Muscle of leg (tissue), 11 donors: ENCODE measurements around the gene CDH4. TPM values are rescaled to one million over a fixed set of nuclear protein-coding genes. Genes with fewer than 3 reads are reported as not detected.
A peak's percentile ranks its signal among the peaks of the same experiment; 100 is the strongest.
"Not testable (repeated sequence)": the region's sequence is repeated elsewhere in the genome, so short reads cannot be mapped to it uniquely, and the experiment has no call there.

ENCODE experiments used
- DNase-seq: peaks from one replicate; pipeline ENCODE4 v3.0.0; 2013
- H3K27ac ChIP-seq: one replicate; pipeline ENCODE4 v1.5.1; 2013; ENCODE audit warnings: mild to moderate bottlenecking, low read length, control low read depth
- H3K27me3 ChIP-seq: one replicate; pipeline ENCODE4 v1.6.1; 2013; ENCODE audit warnings: low read length; ENCODE audit not compliant: control insufficient read depth, insufficient read depth
- H3K36me3 ChIP-seq: one replicate; pipeline ENCODE4 v1.6.1; 2013; ENCODE audit warnings: low read length; ENCODE audit not compliant: control insufficient read depth, insufficient read depth
- H3K4me1 ChIP-seq: one replicate; pipeline ENCODE4 v1.6.1; 2013; ENCODE audit warnings: low read length; ENCODE audit not compliant: control insufficient read depth, insufficient read depth
- H3K4me3 ChIP-seq: one replicate; pipeline ENCODE4 v1.5.1; 2013; ENCODE audit warnings: low read length, control low read depth
- H3K9me3 ChIP-seq: replicated peaks from 2 replicates; pipeline ENCODE4 v1.6.1; 2013; ENCODE audit warnings: low read depth, low read length; ENCODE audit not compliant: control insufficient read depth
- WGBS: methylation state at CpG from one replicate; pipeline ENCODE4 v1.1.5; 2013; ENCODE audit warnings: missing lambda C conversion rate; ENCODE audit not compliant: insufficient coverage; 5-methylcytosine and 5-hydroxymethylcytosine counted together
- polyA plus RNA-seq, 8 donors: library from polyadenylated mRNA; unstranded; fragments of 120-200 nt; gene quantifications; one replicate each; pipeline versions ENCODE4 v1.2.1 to v1.2.3, GENCODE V29; 2013; ENCODE audit warnings: inconsistent platforms in 1 of 8, low replicate concordance in 1 of 8; ENCODE audit not compliant: insufficient read length in 8 of 8, insufficient read depth in 1 of 8
- total RNA-seq: library from RNA; stranded (reverse); fragments of 120-200 nt; gene quantifications from one replicate; pipeline ENCODE4 v1.2.4, GENCODE V29; 2013

Gene CDH4
- total and polyA plus RNA-seq, 9 donors, result 0.66 to 1.4 (median 1.2) TPM

DNA sequence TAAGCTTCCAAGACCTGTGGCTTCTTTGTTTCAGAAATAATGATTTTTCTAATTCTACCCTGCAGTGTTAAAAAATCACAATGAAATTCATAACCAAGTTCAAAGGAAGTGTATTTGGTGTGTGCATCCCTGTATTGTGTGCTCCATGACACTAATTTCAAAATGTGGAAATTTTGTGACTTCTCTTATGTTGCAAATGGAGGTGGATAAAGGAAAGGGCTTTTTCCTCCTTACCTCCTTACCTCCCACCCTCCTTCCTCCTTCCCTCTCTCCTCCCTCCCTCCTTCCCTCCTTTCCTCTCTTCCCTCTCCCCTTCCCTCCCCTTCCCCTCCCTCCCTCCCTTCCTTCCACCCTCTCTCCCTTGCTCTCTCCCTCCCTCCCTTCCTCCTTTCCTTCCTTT is 10.5 kb downstream of the CDH4 start:
- Histone ChIP-seq H3K4me1 (no peaks in the 10 kb centered on the region), H3K27me3 (peaks cover 13% of the 10 kb centered on the region), H3K4me3 (no peak overlapping the region), H3K9me3 (no peaks in the 10 kb centered on the region), H3K27ac (no peak overlapping the region), H3K36me3 (no peaks in the 10 kb centered on the region)
- no peak for DNase-seq

- H3K4me1 ChIP-seq, result no peaks in the 10 kb centered on the region
- no peaks in the 10 kb centered on the region for H3K36me3 ChIP-seq
- H3K27me3 ChIP-seq, result peaks cover 15% of the 10 kb centered on the region
- no peak for DNase-seq
- WGBS, result 13% methylated on average over 3 of the region's 10 CpGs
- H3K27ac ChIP-seq, result no peak overlapping the region
- H3K4me3 ChIP-seq, result no peak overlapping the region
- H3K9me3 ChIP-seq, result no peaks in the 10 kb centered on the region
Observed at GRCh38 chr20:61263084-61263695, 11.1 kb downstream of the CDH4 start.

DNA sequence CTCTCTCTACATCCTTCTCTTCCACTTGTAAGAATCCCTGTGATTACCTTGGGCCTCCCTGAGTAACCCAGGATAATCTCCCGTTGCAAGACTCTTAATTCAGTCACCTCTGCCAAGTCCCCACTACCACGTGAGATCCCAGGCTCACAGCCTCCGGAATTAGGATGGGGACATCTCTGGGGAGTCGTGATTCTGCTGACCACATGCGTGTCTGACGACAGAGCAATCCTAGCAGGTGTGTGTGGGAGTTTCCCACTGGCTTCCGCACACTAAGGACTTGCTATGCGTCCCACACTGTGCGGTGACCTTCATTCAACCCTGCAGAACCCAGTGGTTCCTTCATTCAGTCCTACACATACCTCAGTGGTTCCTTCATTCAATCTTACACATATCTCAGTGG is 11.9 kb downstream of the CDH4 start:
- Histone ChIP-seq H3K27me3 (peaks cover 15% of the 10 kb centered on the region), H3K36me3 (no peaks in the 10 kb centered on the region), H3K9me3 (no peaks in the 10 kb centered on the region), H3K27ac (no peak overlapping the region), H3K4me3 (no peak overlapping the region), H3K4me1 (no peaks in the 10 kb centered on the region)
- WGBS, result 63% methylated on average over 3 of the region's 9 CpGs
- DNase-seq, result no peak

- peaks cover 3% of the 10 kb centered on the region for H3K27me3 ChIP-seq
- no peak for DNase-seq
- no peaks in the 10 kb centered on the region for H3K36me3 ChIP-seq
- no peak overlapping the region for H3K27ac ChIP-seq
- 75% methylated on average over 5 of the region's 6 CpGs for WGBS
- no peaks in the 10 kb centered on the region for H3K9me3 ChIP-seq
- H3K4me1 ChIP-seq, result no peaks in the 10 kb centered on the region
- no peak overlapping the region for H3K4me3 ChIP-seq
Observed at GRCh38 chr20:61267241-61267640, 15.2 kb downstream of the CDH4 start.

- H3K4me1 ChIP-seq, result no peaks in the 10 kb centered on the region
- DNase-seq, result no peak
- no peak overlapping the region for H3K4me3 ChIP-seq
- no peaks in the 10 kb centered on the region for H3K36me3 ChIP-seq
- no peak overlapping the region for H3K27ac ChIP-seq
- H3K9me3 ChIP-seq, result no peaks in the 10 kb centered on the region
- WGBS, result 69% methylated on average over 8 of the region's 10 CpGs
- H3K27me3 ChIP-seq, result peaks cover 3% of the 10 kb centered on the region
Observed at GRCh38 chr20:61268024-61268423, 16.0 kb downstream of the CDH4 start.

DNA sequence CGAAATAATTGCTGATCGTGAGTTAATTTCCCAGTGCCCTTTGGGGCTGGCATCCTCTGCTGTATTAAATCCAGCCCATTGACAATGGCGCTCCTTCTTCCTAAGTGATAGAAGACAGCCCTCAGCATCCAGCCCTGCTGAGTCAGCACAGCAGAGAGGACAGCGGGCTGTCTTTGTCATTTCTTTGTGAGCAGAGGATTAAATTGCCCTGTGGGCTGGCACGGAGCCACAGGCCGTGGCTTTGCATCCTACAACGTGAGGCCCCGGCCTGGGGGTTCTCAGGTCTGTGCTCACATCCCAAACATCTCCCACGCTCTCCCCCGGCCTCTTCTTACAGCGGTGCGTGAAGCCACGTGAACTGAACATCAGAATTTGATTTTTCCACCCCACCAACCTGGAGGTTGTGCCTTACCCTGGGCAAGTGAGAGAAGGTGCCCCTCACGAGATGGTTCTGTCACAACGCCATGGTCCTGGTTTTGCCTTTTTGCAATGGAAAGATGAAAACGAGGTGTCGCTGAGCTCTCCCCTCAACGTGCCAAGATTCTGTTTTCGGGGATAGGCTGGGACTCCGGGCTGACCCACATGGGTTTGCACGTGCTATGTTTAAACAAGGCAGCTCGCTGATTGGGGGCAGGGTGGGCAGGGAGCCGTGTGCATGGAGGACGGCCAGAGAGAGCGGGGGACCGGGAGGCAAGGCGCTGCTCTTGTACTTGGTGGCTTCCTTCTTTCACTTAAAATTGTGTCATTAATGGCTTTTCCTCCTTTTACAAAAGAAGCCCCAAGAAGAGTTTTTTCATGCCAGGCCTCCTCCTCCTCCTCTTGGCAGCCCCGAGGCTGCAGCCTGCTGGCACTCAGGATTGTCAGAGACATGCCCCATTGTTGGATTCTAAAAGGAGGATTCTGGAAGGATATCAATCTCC is 19.5 kb downstream of the CDH4 start:
- Histone ChIP-seq H3K27ac (no peak overlapping the region), H3K4me3 (no peak overlapping the region), H3K4me1 (no peaks in the 10 kb centered on the region), H3K9me3 (no peaks in the 10 kb centered on the region), H3K36me3 (no peaks in the 10 kb centered on the region), H3K27me3 (peaks cover 3% of the 10 kb centered on the region)
- DNase-seq, result peak; percentile 7
- 34% methylated on average over 17 of the region's 28 CpGs for WGBS

- not testable (repeated sequence) for DNase-seq, H3K27me3 ChIP-seq, H3K27ac ChIP-seq, H3K36me3 ChIP-seq, H3K4me1 ChIP-seq, H3K9me3 ChIP-seq, H3K4me3 ChIP-seq
- WGBS, result 81% methylated on average over 5 of the region's 7 CpGs
Observed at GRCh38 chr20:61273024-61273423, 21.0 kb downstream of the CDH4 start.

GRCh38 chr20:61273666-61274065 is 21.6 kb downstream of the CDH4 start:
- not testable (repeated sequence) for H3K4me1 ChIP-seq, DNase-seq, H3K27me3 ChIP-seq, H3K36me3 ChIP-seq, H3K9me3 ChIP-seq, H3K4me3 ChIP-seq, H3K27ac ChIP-seq
- WGBS, result 88% methylated on average over 1 of the region's 1 CpG

DNA sequence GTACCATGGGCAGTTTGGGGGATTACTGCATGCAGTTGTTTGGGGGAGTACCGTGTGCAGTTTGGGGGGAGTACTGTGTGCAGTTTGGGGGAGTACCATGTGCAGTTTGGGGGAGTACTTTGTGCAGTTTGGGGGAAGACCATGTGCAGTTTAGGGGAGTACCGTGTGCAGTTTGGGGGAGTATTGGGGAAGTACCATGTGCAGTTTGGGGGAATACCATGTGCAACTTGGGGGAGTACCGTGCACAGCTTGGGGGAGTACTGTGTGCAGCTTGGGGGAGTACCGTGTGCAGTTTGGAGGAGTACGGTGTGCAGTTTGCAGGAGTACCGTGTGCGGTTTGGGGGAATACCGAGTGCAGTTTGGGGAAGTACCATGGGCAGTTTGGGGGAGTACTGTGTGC is 22.3 kb downstream of the CDH4 start:
- H3K4me1 ChIP-seq, result no peaks in the 10 kb centered on the region
- 90% methylated on average over 8 of the region's 8 CpGs for WGBS
- no peak overlapping the region for H3K27ac ChIP-seq
- DNase-seq, result no peak
- H3K4me3 ChIP-seq, result no peak overlapping the region
- H3K27me3 ChIP-seq, result no peaks in the 10 kb centered on the region
- H3K9me3 ChIP-seq, result no peaks in the 10 kb centered on the region
- no peaks in the 10 kb centered on the region for H3K36me3 ChIP-seq

GRCh38 chr20:61278296-61278695 is 26.2 kb downstream of the CDH4 start:
- DNase-seq, result no peak
- WGBS, result 71% methylated on average over 4 of the region's 4 CpGs
- no peak overlapping the region for H3K4me3 ChIP-seq
- no peaks in the 10 kb centered on the region for H3K9me3 ChIP-seq
- no peaks in the 10 kb centered on the region for H3K27me3 ChIP-seq
- no peak overlapping the region for H3K27ac ChIP-seq
- H3K4me1 ChIP-seq, result no peaks in the 10 kb centered on the region
- H3K36me3 ChIP-seq, result no peaks in the 10 kb centered on the region
